Measurements from ENCODE around the gene MXD1. TPM values are rescaled to one million over a fixed set of nuclear protein-coding genes. Genes with fewer than 3 reads are reported as not detected.

MXD1 gene
- total RNA-seq, 1 experiment from 2014 or later = 3.7 TPM

GRCh38 chr2:69944756-69945155, 29.8 kb downstream of the MXD1 start:
- no peaks in the 10 kb centered on the region for H3K23me2 ChIP-seq (ENCODE audit: insufficient read length, low read depth, low read length, poor library complexity, severe bottlenecking)
- no peak overlapping the region for H2BK12ac ChIP-seq (ENCODE audit: insufficient read length, low read depth, low read length)
- H3K9ac ChIP-seq (ENCODE audit: extremely low read depth, insufficient read length, low read length) = no peak overlapping the region
- H3K27ac ChIP-seq (ENCODE audit: insufficient read length, low read depth, low read length) = no peak overlapping the region
- no peak overlapping the region for H3K23ac ChIP-seq (ENCODE audit: insufficient read length, low read depth, low read length)
- H3K18ac ChIP-seq (ENCODE audit: insufficient read length, low read depth, low read length) = no peak overlapping the region
- TF ChIP-seq, protein P1, sequence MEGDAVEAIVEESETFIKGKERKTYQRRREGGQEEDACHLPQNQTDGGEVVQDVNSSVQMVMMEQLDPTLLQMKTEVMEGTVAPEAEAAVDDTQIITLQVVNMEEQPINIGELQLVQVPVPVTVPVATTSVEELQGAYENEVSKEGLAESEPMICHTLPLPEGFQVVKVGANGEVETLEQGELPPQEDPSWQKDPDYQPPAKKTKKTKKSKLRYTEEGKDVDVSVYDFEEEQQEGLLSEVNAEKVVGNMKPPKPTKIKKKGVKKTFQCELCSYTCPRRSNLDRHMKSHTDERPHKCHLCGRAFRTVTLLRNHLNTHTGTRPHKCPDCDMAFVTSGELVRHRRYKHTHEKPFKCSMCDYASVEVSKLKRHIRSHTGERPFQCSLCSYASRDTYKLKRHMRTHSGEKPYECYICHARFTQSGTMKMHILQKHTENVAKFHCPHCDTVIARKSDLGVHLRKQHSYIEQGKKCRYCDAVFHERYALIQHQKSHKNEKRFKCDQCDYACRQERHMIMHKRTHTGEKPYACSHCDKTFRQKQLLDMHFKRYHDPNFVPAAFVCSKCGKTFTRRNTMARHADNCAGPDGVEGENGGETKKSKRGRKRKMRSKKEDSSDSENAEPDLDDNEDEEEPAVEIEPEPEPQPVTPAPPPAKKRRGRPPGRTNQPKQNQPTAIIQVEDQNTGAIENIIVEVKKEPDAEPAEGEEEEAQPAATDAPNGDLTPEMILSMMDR (conservative IDR thresholded peaks at IDR 0.05) = no peak
- H3K4me2 ChIP-seq (ENCODE audit: insufficient read depth, insufficient read length, low read length) = no peak overlapping the region
- no peak overlapping the region for H2AFZ ChIP-seq (ENCODE audit: low read length)
- no peak overlapping the region for H3K14ac ChIP-seq (ENCODE audit: insufficient read depth, low read length)
- DNase-seq = no peak
- H3K79me1 ChIP-seq (ENCODE audit: insufficient read depth, low read depth, low read length, poor library complexity, severe bottlenecking) = no peaks in the 10 kb centered on the region
- H2BK15ac ChIP-seq (ENCODE audit: low read depth, low read length) = no peak overlapping the region
- H3K4ac ChIP-seq (ENCODE audit: low read depth, low read length) = no peak overlapping the region
- WGBS (ENCODE audit: extremely low coverage, insufficient read length, low lambda C conversion rate) = no CpG with 5 or more reads among the region's 7 CpGs
- H3K4me1 ChIP-seq (ENCODE audit: insufficient read depth, low read length) = no peaks in the 10 kb centered on the region
- H3K79me2 ChIP-seq (ENCODE audit: insufficient read depth, low read length) = no peaks in the 10 kb centered on the region
- H3K56ac ChIP-seq (ENCODE audit: insufficient read length, low read depth, low read length) = no peak overlapping the region
- H2BK5ac ChIP-seq (ENCODE audit: insufficient read length, low read length) = no peak overlapping the region
- H3K9me3 Mint-ChIP-seq = no peaks in the 10 kb centered on the region
- H3T11ph ChIP-seq (ENCODE audit: low read length) = no peak overlapping the region
- no peak overlapping the region for H2BK20ac ChIP-seq (ENCODE audit: low read depth, low read length, poor library complexity, severe bottlenecking)
- no peak overlapping the region for H4K8ac ChIP-seq (replicated peaks; ENCODE audit: insufficient read length, low read depth, low read length)
- no peaks in the 10 kb centered on the region for H3K27me3 ChIP-seq (ENCODE audit: insufficient read depth, low read length)
- H2BK120ac ChIP-seq (ENCODE audit: low read depth, low read length, poor library complexity, severe bottlenecking) = no peak overlapping the region
- no peak overlapping the region for H3K4me3 Mint-ChIP-seq
- no peak overlapping the region for H2AK5ac ChIP-seq (ENCODE audit: insufficient read length, low read length)
- no peaks in the 10 kb centered on the region for H3K9me3 ChIP-seq (ENCODE audit: control insufficient read depth, low read depth, low read length)
- H3K27me3 Mint-ChIP-seq (ENCODE audit: low read depth) = peaks cover 1% of the 10 kb centered on the region; the same call in 1 of the 2 replicates
- H3K27ac Mint-ChIP-seq = no peak overlapping the region; a peak in 1 of 7 replicates
- H4K5ac ChIP-seq (ENCODE audit: insufficient read length, low read depth, low read length) = no peak overlapping the region
- H4K91ac ChIP-seq (ENCODE audit: insufficient read length, low read depth, low read length) = no peak overlapping the region
- peaks cover 7 to 19% of the 10 kb centered on the region in 2 experiments for H3K4me1 Mint-ChIP-seq
- H3K36me3 Mint-ChIP-seq (ENCODE audit: insufficient read depth in 1 of 3, low read depth in 3 of 3) = peaks cover 0 to under 1% (median 0%) of the 10 kb centered on the region in 3 experiments; a peak in 1 of 7 replicates
- no peaks in the 10 kb centered on the region for H4K20me1 ChIP-seq (ENCODE audit: control insufficient read depth, insufficient read depth, insufficient read length)

Measured in H9 (cell line).